Measurements from ENCODE around the gene TSPEAR. TPM values are rescaled to one million over a fixed set of nuclear protein-coding genes. Genes with fewer than 3 reads are reported as not detected.

Gene TSPEAR
- total RNA-seq, 1 donor from 2014 or later, result 0.15 TPM

DNA sequence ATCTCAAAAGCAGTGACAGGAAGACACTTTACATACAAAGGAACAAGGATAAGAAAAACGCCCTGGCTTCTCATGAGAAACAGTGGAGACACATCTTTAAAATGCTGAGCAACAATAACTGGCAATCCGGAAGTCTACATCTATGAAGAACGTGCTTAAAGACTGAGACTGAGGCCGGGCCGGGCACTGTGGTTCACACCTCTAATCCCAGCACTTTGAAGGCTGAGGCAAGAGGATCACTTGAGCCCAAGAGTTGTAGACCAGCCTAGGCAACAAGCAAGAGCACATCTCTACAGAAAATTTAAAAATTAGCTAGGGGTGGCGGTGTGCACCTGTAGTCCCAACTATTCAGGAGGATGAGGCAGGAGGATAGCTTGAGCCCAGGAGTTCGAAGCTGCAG lies 27.3 kb downstream of the TSPEAR start:
- peaks cover 4% of the 10 kb centered on the region for H3K36me3 Mint-ChIP-seq (ENCODE audit: low read depth)
- peaks cover 77% of the 10 kb centered on the region for H3K27me3 Mint-ChIP-seq (ENCODE audit: low read depth)
- TF ChIP-seq, protein P1, sequence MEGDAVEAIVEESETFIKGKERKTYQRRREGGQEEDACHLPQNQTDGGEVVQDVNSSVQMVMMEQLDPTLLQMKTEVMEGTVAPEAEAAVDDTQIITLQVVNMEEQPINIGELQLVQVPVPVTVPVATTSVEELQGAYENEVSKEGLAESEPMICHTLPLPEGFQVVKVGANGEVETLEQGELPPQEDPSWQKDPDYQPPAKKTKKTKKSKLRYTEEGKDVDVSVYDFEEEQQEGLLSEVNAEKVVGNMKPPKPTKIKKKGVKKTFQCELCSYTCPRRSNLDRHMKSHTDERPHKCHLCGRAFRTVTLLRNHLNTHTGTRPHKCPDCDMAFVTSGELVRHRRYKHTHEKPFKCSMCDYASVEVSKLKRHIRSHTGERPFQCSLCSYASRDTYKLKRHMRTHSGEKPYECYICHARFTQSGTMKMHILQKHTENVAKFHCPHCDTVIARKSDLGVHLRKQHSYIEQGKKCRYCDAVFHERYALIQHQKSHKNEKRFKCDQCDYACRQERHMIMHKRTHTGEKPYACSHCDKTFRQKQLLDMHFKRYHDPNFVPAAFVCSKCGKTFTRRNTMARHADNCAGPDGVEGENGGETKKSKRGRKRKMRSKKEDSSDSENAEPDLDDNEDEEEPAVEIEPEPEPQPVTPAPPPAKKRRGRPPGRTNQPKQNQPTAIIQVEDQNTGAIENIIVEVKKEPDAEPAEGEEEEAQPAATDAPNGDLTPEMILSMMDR (IDR thresholded peaks at IDR 0.05), result no peak
- no peak overlapping the region for H3K4me3 Mint-ChIP-seq (ENCODE audit: unreplicated experiment)
- H3K4me1 Mint-ChIP-seq (ENCODE audit: low read depth), result no peaks in the 10 kb centered on the region
- no peak for DNase-seq (ENCODE audit: low spot score)
- no peaks in the 10 kb centered on the region for H3K9me3 Mint-ChIP-seq (ENCODE audit: low read depth)
- no peak overlapping the region for H3K27ac Mint-ChIP-seq (ENCODE audit: unreplicated experiment)

DNA sequence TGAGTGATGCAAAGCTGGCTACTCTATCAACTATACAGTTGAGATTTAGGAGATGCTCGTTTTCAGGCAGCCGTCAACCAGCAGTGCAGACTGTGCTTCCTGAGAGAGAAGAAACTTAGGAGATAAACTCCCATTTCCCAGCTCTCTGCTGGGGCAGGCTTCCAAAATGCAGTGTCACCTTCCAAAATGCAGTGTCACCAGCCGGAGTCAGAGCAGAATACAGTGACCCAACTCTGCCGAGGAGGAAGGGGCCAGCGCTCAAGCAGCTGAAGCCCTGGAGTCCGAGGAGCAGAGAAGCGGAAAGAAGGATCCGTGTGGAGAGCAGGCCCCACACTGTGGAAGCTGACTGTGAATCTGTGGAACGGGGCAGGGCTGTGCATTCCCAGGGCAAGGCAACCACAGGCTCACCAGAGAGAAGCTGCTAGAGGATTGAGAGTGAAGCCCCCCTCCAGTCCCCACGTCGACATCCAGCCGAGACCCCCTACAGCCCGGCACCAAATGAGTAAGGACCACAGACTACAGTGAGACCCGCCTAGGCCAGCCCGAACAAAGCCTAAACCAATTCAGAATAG lies 28.7 kb downstream of the TSPEAR start:
- Mint-ChIP-seq H3K4me3 (ENCODE audit: unreplicated experiment) (no peak overlapping the region), H3K27ac (ENCODE audit: unreplicated experiment) (no peak overlapping the region), H3K9me3 (ENCODE audit: low read depth) (no peaks in the 10 kb centered on the region), H3K27me3 (ENCODE audit: low read depth) (peaks cover 72% of the 10 kb centered on the region), H3K4me1 (ENCODE audit: low read depth) (no peaks in the 10 kb centered on the region), H3K36me3 (ENCODE audit: low read depth) (peaks cover 4% of the 10 kb centered on the region)
- TF ChIP-seq, protein P1 (IDR thresholded peaks at IDR 0.05), result no peak
- no peak for DNase-seq (ENCODE audit: low spot score)

DNA sequence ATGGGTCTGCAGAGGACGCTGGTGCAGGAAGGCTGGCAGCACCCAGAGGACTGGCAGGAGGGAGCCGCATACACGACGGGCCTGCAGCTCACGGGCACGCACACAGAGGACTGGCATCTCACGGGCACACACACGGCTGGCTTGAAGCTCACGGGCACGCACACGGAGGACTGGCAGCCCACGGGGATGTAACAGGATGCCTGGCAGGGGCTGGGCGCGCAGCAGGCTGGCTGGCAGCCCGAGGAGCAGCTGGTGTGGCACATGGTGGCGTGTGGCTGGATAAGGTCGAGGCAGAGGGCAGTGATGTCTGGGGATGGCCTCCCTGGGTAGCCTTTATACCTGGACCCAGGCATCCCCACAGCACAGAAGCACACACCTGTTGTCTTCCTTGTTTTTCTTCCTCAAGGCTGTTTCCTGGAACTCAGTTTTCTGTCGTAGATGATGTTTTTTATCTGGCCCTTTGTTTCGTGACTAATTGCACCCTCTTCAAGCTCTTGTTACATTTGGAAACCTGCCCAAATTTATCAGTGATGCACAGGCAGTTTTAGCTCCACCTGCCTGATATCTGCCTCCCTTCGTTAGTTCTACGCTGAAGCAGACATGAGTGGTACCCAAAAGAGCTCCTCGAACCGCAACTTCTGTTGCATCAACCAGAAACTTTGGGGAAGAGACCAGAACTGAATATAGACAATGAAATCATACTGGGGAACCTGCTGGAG lies 29.4 kb downstream of the TSPEAR start, which contains the start of gene KRTAP12-1:
KRTAP12-1 (minus strand) TSS at position 303 of the 719 bp plus-strand sequence; CDS start at position 263, 40 bp downstream.
- DNase-seq (ENCODE audit: low spot score), result no peak
- no peaks in the 10 kb centered on the region for H3K9me3 Mint-ChIP-seq (ENCODE audit: low read depth)
- TF ChIP-seq, protein P1 (IDR thresholded peaks at IDR 0.05), result no peak
- H3K4me1 Mint-ChIP-seq (ENCODE audit: low read depth), result no peaks in the 10 kb centered on the region
- peaks cover 4% of the 10 kb centered on the region for H3K36me3 Mint-ChIP-seq (ENCODE audit: low read depth)
- no peak within 1 kb of the TSS for H3K27ac Mint-ChIP-seq (ENCODE audit: unreplicated experiment)
- no peak within 1 kb of the TSS for H3K4me3 Mint-ChIP-seq (ENCODE audit: unreplicated experiment)
- H3K27me3 Mint-ChIP-seq (ENCODE audit: low read depth), result peaks cover 71% of the 10 kb centered on the region

DNA sequence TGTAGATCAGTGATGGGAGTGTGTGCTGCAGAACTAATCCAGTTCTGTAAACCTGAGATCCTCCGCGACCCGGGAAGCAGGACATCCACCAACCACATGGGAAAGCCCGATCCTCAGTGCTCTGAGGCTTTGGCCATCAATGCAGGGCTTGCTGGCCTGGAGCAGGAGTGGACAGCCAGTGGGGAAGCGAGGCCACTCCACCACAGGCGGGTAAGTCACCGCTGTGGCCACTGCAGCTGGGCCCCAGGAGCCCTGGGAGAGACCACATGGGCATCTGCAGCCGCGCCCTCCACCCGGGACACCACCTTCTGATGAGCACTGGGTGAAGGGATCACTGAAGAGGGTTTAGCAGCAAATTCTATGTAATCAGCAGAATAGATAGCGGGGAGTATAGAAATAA lies 30.2 kb downstream of the TSPEAR start:
- peaks cover 73% of the 10 kb centered on the region for H3K27me3 Mint-ChIP-seq (ENCODE audit: low read depth)
- H3K9me3 Mint-ChIP-seq (ENCODE audit: low read depth), result no peaks in the 10 kb centered on the region
- TF ChIP-seq, protein P1 (IDR thresholded peaks at IDR 0.05), result no peak
- no peak overlapping the region for H3K27ac Mint-ChIP-seq (ENCODE audit: unreplicated experiment)
- no peak for DNase-seq (ENCODE audit: low spot score)
- H3K36me3 Mint-ChIP-seq (ENCODE audit: low read depth), result peaks cover 3% of the 10 kb centered on the region
- no peaks in the 10 kb centered on the region for H3K4me1 Mint-ChIP-seq (ENCODE audit: low read depth)
- no peak overlapping the region for H3K4me3 Mint-ChIP-seq (ENCODE audit: unreplicated experiment)

DNA sequence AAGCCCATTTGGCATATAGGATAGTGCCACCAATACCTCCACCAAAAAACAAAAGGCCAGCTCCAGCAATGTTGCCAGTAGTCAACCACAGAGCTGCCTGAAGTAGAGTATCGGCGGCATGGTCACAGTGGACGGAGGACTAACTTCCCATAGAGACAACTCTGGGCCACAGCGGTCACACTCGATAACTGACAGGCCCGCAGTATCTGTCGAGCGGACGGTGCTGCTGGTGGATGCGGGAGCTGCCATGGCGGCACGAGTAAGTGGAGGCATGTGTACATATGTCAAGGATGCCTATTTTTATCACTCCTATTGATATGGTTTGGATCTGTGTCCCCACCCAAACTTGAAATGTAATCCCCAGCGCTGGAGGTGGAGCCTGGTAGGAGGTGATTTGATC lies 33.5 kb downstream of the TSPEAR start:
- Mint-ChIP-seq H3K27ac (ENCODE audit: unreplicated experiment) (no peak overlapping the region), H3K9me3 (ENCODE audit: low read depth) (peaks cover 14% of the 10 kb centered on the region), H3K4me1 (ENCODE audit: low read depth) (no peaks in the 10 kb centered on the region), H3K27me3 (ENCODE audit: low read depth) (peaks cover 69% of the 10 kb centered on the region), H3K4me3 (ENCODE audit: unreplicated experiment) (no peak overlapping the region), H3K36me3 (ENCODE audit: low read depth) (peaks cover 3% of the 10 kb centered on the region)
- no peak for DNase-seq (ENCODE audit: low spot score)
- TF ChIP-seq, protein P1 (IDR thresholded peaks at IDR 0.05), result no peak

All from chondrocyte (in vitro differentiated cells).